HepG2 (cell line): Measurements from ENCODE around the gene XKR7. TPM values are rescaled to one million over a fixed set of nuclear protein-coding genes. Genes with fewer than 3 reads are reported as not detected.

ENCODE experiments used
- ESRRA ChIP-seq: sonication (generic); formaldehyde crosslinking; IDR thresholded peaks from 2 replicates; pipeline ENCODE4 v1.5.1; 2020; ENCODE audit warnings: mild to moderate bottlenecking, low read depth, missing genetic modification reagents
- FOXK1 ChIP-seq: sonication (generic); formaldehyde crosslinking; IDR thresholded peaks from 2 replicates; pipeline ENCODE4 v1.4.0; 2020; ENCODE audit warnings: low read depth, missing genetic modification reagents, borderline replicate concordance
- GLI4 ChIP-seq: sonication (generic); formaldehyde crosslinking; IDR thresholded peaks from 2 replicates; pipeline ENCODE4 v1.5.1; 2020; ENCODE audit warnings: missing genetic modification reagents, mild to moderate bottlenecking, moderate library complexity, borderline replicate concordance
- HBP1 ChIP-seq: IDR thresholded peaks from 2 replicates; pipeline ENCODE4 v1.6.1; 2016; ENCODE audit warnings: low read depth, control low read depth
- HNF4A ChIP-seq: sonication (generic); formaldehyde crosslinking; IDR thresholded peaks from 2 replicates; pipeline ENCODE4 v1.4.0; 2020; ENCODE audit warnings: missing genetic modification reagents
- SMAD9 ChIP-seq: sonication (generic); formaldehyde crosslinking; IDR thresholded peaks from 2 replicates; pipeline ENCODE4 v1.5.1; 2020; ENCODE audit warnings: mild to moderate bottlenecking, missing genetic modification reagents
- SNAI1 ChIP-seq: sonication (generic); formaldehyde crosslinking; IDR thresholded peaks from 2 replicates; pipeline ENCODE4 v1.5.0; 2020; ENCODE audit warnings: mild to moderate bottlenecking, missing genetic modification reagents, borderline replicate concordance
- SRSF1 ChIP-seq: fragments of 200-400 bp; formaldehyde crosslinking; optimal IDR thresholded peaks from 2 replicates; pipeline ENCODE3; 2017; ENCODE audit warnings: mild to moderate bottlenecking, low read depth, low read length, moderate library complexity
- ZNF260 ChIP-seq: sonication (generic); formaldehyde crosslinking; IDR thresholded peaks from 2 replicates; pipeline ENCODE4 v1.4.0; 2020; ENCODE audit warnings: missing genetic modification reagents, low read depth, mild to moderate bottlenecking, borderline replicate concordance
- ZNF276 ChIP-seq: sonication (generic); formaldehyde crosslinking; IDR thresholded peaks from 2 replicates; pipeline ENCODE4 v1.4.0; 2020; ENCODE audit warnings: mild to moderate bottlenecking, low read depth, missing genetic modification reagents
- ZNF446 ChIP-seq: sonication (generic); formaldehyde crosslinking; IDR thresholded peaks from 2 replicates; pipeline ENCODE4 v1.5.0; 2020; ENCODE audit warnings: mild to moderate bottlenecking, missing genetic modification reagents
- ZNF749 ChIP-seq: sonication (generic); formaldehyde crosslinking; IDR thresholded peaks from 2 replicates; pipeline ENCODE4 v1.8.0; 2022; ENCODE audit warnings: mild to moderate bottlenecking, missing genetic modification reagents, moderate library complexity, borderline replicate concordance
- ZSCAN29 ChIP-seq: sonication (generic); formaldehyde crosslinking; conservative IDR thresholded peaks from 2 replicates; pipeline ENCODE4 v1.4.0; 2020; ENCODE audit warnings: mild to moderate bottlenecking, missing genetic modification reagents
- polyA plus RNA-seq, 8 experiments: library from polyadenylated mRNA; depleted of rRNA in 3 of 8; stranded (reverse) in 7 of 8; unstranded in 1 of 8; fragments of >200 nt; fragmentation: Illumina TruSeq in 4 of 8; extraction: Trizol in 4 of 8; gene quantifications; 2 replicates each; pipeline versions ENCODE4 v1.2.1 to v1.2.3, GENCODE V29; 2011 to 2016; ENCODE audit warnings: low read depth in 4 of 8, missing spikeins in 1 of 8, mixed read lengths in 1 of 8; ENCODE audit not compliant: insufficient read depth in 1 of 8
- total RNA-seq, 5 experiments: library from RNA; depleted of rRNA; stranded (reverse); fragments of >200 nt; fragmentation: Illumina TruSeq; extraction: Trizol; gene quantifications; 2 replicates each; pipeline ENCODE4 v1.2.3, GENCODE V29; 2016; ENCODE audit warnings: low read depth in 1 of 5
- TF ChIP-seq, protein P1 (sequence below): sonication (generic); formaldehyde crosslinking; IDR thresholded peaks from 2 replicates; pipeline ENCODE4 v1.8.0; 2022; ENCODE audit warnings: mild to moderate bottlenecking, missing genetic modification reagents
- TF ChIP-seq, protein P2 (sequence below): sonication (generic); formaldehyde crosslinking; IDR thresholded peaks from 2 replicates; pipeline ENCODE4 v1.4.0; 2020; ENCODE audit warnings: mild to moderate bottlenecking, missing genetic modification reagents
- TF ChIP-seq, protein P3 (sequence below): sonication (generic); formaldehyde crosslinking; IDR thresholded peaks from 2 replicates; pipeline ENCODE4 v1.8.1; 2022; ENCODE audit warnings: low read depth, mild to moderate bottlenecking, missing genetic modification reagents

The XKR7 gene
- total and polyA plus RNA-seq, 2 of the 13 experiments (the other 11 are each of a cell fraction or from before 2014, with no cell fraction given), result not detected

DNA sequence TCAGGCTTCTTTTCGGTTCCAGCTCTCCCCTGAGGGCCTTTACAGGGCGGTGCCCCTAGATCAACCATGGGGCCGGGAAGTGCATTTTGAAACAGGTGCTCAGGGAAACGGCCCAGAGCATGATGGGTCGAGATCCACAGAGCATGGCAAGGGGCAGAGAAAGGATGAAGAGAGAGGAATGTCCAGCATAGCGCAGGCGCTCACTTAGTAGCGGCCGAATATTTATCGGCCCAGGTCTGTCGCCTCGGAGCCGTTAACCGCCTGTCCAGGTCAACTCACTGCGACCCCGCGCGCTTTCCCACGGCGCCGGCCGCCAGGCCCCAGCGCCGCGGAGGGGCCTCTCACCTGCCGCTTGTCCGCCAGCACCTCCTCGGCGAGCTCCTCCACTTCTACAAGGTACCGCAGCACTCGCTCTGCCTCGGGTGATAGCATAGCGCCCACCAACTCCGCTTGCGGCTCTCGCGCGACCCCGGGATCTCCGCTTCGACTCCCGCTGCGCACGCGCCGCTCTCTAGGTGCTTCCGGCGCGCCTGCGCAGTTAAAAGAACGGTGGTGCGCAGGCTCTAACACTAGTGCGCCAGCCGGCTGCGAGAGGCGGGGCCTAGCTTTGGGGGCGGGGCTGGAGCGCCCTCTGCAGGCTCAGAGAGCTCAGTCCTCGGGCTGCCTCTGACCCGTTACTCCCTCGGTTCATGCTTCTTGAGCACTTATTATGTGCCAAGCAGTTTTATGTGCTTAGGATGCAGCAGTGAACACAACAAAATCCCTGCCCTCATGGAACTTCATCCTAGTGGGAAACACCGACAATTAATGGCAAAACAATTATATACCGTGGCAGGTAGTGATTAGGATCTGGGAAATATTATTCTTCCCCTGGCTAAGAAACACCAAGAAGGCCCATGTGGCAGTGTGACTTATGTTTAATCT is 16.2 kb upstream of the XKR7 start, which contains the start of gene PDRG1 (continued):
- TF ChIP-seq SRSF1, result no peak
- 0 out of 2 replicates have a peak, but pooled peaks have one; percentile 22 for TF ChIP-seq ZNF749
- peak; percentile 79; the same call in 1 of the 2 replicates for TF ChIP-seq FOXK1 (CRISPR knock-in tag)
- TF ChIP-seq, protein P1, sequence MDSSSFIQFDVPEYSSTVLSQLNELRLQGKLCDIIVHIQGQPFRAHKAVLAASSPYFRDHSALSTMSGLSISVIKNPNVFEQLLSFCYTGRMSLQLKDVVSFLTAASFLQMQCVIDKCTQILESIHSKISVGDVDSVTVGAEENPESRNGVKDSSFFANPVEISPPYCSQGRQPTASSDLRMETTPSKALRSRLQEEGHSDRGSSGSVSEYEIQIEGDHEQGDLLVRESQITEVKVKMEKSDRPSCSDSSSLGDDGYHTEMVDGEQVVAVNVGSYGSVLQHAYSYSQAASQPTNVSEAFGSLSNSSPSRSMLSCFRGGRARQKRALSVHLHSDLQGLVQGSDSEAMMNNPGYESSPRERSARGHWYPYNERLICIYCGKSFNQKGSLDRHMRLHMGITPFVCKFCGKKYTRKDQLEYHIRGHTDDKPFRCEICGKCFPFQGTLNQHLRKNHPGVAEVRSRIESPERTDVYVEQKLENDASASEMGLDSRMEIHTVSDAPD (CRISPR knock-in tag), result no peak
- TF ChIP-seq, protein P2, sequence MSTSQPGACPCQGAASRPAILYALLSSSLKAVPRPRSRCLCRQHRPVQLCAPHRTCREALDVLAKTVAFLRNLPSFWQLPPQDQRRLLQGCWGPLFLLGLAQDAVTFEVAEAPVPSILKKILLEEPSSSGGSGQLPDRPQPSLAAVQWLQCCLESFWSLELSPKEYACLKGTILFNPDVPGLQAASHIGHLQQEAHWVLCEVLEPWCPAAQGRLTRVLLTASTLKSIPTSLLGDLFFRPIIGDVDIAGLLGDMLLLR (CRISPR knock-in tag), result peak; percentile 94
- TF ChIP-seq HNF4A (CRISPR knock-in tag), result no peak; the same call in 1 of the 2 replicates
- TF ChIP-seq SMAD9 (CRISPR knock-in tag), result peak; percentile 12; the same call in 1 of the 2 replicates
- TF ChIP-seq GLI4 (CRISPR knock-in tag), result peak; percentile 98
- no peak; the same call in none of the 2 replicates for TF ChIP-seq HBP1
- TF ChIP-seq ZNF260 (CRISPR knock-in tag), result no peak
- TF ChIP-seq, protein P3, sequence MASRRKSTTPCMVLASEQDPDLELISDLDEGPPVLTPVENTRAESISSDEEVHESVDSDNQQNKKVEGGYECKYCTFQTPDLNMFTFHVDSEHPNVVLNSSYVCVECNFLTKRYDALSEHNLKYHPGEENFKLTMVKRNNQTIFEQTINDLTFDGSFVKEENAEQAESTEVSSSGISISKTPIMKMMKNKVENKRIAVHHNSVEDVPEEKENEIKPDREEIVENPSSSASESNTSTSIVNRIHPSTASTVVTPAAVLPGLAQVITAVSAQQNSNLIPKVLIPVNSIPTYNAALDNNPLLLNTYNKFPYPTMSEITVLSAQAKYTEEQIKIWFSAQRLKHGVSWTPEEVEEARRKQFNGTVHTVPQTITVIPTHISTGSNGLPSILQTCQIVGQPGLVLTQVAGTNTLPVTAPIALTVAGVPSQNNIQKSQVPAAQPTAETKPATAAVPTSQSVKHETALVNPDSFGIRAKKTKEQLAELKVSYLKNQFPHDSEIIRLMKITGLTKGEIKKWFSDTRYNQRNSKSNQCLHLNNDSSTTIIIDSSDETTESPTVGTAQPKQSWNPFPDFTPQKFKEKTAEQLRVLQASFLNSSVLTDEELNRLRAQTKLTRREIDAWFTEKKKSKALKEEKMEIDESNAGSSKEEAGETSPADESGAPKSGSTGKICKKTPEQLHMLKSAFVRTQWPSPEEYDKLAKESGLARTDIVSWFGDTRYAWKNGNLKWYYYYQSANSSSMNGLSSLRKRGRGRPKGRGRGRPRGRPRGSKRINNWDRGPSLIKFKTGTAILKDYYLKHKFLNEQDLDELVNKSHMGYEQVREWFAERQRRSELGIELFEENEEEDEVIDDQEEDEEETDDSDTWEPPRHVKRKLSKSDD (CRISPR knock-in tag), result no peak; the same call in 1 of the 2 replicates
- no peak for TF ChIP-seq ZNF276 (CRISPR knock-in tag)
- TF ChIP-seq ZSCAN29 (CRISPR knock-in tag), result no peak
- no peak; the same call in 1 of the 2 replicates for TF ChIP-seq ZNF446 (CRISPR knock-in tag)
- TF ChIP-seq SNAI1 (CRISPR knock-in tag), result peak; percentile 93
- peak; percentile 97 for TF ChIP-seq ESRRA (CRISPR knock-in tag)
